NCI-H510A treated with DMSO at 0.1 percent for 48 hours (cell line): Measurements from ENCODE around the gene SLC6A6.
A peak's percentile ranks its signal among the peaks of the same experiment; 100 is the strongest.

Source experiments
- DNase-seq: peaks from one replicate; lab custom pipeline; 2025; lab: John Stamatoyannopoulos, UW

Gene SLC6A6

DNA sequence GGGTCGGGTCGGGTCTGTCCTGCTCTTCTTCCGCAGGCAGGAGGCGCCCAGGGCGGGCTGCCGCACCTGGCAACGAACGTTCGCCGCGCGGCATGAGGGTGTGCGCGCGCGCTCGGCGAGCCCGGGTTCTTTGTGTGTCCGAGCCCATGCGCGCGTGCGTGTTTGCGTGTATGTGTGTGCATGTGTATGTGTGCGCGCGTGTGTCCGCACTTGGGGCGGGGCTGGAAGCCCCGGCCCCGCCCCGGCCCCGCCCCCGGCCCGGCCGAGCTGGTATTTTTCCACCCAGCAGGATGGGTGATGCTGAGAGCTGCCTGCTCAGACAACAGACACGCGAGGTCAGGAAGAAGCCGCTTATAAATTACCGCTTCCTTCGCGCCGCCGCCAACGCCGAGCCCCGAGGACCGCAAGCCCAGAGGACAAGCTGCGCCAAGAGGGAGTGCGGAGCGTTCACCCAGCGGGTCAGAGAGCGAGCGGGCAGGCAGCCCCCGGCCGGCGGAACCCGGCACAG lies at the start of gene SLC6A6:
Gene SLC6A6, plus strand, starts transcription at position 303 of the 508 bp plus-strand sequence. CDS start 41,029 bp downstream, outside the sequence.
- peak; percentile 82 for DNase-seq

DNA sequence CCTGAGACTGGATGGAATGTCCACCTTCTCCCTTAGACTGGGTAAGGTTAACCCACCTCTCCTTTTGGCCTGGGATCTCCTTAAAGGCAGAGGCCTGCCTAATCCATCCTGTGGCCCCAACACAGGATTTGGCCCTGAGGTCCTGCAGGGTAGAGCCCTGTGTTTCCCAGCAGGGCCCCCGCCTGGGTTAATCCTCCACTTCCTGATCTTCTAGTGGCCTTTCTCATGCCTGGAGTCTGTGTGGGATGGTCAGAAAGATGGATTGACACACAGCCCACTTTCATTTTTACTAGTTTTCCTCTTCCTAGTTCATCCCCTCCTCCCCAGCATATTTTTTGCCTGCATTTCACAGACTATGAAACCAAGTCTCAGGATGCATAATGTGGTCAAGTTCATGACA lies 48.9 kb upstream of the SLC6A6 start:
- DNase-seq, result no peak

DNA sequence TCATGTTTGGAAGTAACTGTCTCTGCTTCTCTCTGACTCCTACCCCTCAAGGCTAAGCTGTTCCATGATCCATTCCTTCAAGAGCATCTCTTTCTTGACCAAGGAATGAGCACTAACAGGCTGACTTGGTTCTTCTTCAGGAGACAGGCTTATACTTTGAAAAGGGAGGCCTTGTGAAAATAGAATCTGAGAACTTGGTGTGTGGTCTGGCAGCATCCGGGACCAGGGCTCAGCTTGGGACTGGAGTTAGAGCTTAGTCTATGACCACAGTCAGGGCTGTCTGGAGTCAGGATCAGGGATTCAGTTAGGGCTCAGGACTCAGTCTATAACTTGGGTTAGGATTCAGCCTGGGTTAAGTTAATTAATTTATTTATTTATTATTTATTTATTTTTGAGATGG lies 44.9 kb upstream of the SLC6A6 start:
- no peak for DNase-seq

DNA sequence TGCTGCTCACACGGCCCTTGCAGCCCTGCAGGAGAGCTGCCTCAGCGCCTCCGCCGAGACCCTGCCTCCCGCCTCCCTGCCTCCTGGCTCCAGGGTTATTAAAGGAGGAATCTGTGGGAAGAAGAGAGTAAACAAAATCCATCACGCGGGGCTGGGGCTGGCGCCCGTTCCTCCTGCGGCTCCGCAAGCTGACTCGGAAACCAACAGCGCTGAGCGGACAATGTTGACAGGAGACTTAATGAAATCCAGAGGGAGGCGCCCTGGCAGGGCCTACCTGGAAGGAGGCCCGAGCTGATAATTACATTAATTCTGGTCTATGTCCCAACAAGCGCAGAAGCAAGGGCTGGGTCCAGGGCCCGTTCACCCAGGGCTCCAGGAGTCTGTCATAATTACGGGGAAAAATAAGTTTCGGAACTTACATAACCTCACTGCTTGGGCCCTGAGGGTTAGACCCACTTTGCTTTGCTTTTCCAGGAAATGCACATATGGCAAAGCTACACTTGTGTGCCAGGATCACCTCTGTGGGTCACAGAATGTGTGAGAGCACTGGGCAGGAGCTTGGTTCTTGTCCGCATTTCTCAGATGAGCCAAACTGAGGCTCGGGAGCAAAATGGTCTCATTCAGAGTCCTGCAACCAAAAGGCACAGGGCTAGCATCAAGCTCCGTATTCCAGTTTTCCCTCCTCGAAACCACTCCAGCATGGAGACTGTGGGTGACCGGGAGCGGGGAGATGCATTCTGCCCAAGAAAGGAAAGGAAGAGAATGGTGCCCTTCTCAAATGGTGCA lies 43.8 kb upstream of the SLC6A6 start:
- DNase-seq, result no peak

DNA sequence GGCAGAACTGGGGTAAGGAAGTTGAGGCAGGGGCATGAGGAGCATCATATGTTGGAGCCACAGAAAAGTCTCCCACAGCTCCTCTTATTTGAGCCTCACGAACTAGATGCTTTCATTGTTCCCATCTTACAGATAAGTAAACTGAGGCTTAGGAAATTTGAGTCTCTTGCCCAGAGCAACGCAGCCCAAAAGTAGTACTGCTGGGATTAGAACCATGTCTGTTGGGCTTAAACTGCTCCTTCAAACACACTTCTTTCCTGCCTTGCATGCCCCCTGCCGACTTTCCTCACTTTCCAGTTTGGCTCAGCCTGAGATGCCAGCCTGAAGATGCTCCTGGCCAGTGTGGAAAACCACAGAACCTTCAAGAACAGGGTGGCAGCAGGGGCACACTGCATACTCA lies 43.1 kb upstream of the SLC6A6 start:
- DNase-seq, result no peak

DNA sequence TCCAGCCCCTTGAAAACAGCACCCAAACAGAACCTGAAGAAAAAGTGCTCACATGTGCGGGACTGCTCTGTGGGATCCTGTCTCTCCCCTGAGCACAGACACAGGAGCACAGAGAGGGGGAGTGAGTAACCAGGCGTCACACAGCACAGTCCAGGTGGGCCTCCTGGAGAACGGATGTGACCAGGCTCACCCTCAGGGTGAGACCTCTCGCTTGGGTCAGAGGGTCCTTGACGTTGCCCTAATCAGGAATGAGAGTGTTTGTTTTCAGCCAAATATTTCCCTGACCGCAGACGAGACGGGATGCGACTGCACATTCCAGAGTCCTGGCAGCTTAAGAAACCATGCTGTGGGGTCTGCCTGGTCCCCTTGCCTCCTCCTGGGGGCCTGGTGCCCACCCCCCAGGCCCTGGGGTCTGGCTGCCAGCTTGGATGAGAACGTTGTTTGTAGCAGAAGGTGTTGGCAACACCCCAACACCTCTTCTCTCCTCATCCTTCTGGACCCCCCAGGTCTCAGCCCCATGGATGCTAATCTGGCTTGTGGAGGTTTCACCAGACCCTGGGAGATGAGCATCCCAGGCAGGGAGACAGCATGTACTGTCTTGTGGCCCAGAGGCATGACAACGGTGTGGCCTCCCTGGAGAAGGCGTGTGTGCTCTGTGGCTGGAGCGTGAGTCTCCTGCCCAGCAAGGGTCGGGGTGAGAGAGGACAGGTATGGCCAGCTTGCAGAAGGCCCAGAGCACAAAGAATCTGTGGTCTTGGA lies 42.1 kb upstream of the SLC6A6 start:
- DNase-seq, result no peak

DNA sequence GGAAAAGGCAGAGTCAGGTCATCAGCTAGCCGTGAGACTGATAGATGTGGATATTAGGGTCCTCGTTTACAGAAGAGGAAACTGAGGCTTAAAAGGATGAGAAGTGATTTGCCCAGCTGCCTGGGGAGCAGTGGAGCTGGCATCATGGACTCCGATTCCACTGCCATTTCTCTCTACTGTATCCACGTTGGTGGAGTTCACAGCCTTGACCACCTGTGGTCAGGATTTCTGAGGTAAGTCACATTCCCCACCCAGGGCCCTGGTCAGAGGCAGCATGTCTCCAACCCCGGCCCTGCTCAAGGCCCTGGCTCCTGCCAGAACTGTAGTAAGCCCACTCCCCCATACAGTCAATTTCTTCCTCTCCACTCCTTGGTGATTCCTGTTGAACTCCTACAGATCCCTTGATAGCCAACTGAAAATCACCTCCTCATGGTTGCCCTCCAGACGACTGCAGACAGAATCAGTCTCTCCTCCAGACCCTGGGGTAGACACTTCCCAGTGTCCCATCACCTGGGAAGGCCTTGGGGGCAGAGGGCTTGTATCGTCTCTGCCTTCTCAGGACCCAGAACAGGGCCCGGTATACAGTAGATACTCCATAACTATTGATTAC lies 41.2 kb upstream of the SLC6A6 start:
- no peak for DNase-seq

DNA sequence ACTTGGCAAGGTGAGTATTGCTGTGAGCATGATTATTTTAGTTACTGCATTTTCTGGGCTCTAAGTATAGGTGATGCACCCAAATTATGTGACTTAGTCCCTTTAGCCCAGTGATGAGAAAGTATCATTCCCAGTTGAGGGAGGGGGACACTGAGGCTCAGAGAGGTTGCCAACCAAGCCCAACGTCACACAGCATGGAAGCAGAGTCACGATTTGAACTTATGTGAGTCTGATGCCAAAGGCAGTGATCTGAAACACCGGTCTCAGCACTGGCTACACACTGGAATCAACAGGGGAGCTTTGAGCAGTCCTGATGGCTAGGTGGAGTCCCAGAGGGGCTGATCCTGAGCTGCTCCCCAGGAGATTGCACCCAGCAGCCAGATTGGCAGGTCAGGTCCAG lies 39.5 kb upstream of the SLC6A6 start:
- DNase-seq, result no peak

DNA sequence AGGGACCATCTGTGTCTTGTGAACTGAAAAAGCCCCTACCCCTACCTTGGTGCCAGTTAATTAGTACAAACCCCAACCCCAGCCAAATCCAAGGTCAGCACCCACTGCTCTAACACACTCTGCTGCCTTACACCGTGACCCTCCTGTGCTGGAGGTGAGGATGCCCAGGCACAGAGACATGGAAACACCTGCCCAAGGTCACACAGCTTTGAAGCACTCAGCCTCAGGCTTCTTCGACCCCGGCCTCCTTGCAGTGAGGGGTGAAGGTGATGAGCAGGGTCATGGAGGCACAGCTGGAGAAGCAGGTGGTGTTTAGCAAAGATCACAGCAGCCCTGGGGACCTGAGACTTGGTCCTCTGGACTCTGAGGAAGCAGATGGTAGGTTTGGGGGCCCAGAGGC lies 39.0 kb upstream of the SLC6A6 start:
- DNase-seq, result no peak

DNA sequence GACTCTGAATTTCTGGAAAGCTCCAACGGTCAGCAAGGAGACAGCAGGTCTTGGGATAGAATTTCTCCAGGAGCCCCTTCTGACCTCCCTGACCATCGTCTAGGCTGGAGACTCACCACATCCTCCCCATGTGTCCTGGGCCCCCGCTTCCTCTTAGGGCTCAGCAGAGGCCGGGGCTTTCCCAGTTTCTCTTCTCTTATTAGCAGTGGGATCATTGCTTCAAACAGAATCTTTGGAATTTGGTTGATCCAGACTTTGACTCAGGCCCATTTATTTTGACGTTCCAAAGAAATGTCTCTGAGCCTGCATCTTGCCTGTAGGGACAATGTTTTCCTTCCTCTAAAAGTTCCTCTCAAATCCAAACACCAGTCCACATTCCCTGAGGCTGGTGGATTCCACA lies 38.4 kb upstream of the SLC6A6 start:
- DNase-seq, result no peak

DNA sequence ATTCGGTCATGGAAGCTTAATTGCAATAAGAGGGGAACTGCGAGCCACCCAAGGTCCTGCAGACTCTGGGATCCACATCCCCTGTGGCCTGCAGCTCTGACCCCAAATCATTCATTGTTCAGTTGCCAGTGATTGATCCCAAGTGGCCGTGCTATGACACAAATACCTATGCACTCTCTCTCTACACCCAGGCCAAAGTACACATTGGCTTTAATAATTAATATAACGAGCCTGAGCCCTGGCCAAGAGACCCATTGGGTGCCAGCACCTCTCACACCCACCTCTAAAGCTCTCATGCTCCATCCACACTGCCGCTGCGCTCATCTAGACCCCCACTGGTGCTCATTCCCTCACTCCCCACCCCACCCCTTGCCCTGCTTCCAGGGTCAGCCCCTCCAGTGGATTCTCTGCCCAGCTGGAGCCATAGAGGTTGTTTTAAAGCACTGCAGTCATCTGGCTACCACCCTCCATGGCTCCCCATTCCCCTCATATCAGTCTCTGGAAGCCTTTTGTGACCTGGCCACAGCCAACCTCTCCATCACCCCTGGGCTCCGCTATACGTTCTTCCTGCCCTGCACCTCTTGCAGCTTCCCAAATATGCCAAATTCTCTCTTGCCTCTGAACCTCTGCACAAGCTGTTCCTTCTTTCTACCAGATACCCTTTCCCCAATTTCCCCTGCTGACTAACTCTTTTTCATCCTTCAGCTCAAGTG lies 37.7 kb upstream of the SLC6A6 start:
- DNase-seq, result no peak

DNA sequence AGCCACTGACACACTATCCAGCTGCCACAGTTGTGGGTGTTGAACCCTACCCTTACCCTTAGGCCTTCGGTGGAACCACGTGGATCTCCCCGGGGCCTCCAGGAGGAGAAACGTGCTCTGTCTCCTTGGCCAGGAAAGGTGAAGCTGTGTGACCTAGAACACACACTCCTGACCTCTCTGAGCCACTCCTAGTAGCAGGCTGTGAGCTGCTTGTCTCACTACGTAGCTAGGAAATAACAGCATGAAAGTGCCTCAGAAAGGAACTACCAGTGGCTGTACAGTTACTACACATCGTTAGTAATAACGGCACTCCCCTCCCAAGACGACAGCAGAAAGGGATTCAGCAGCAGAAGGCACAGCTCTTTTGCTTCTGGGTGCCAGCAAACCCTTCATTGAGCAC lies 36.2 kb upstream of the SLC6A6 start:
- no peak for DNase-seq

DNA sequence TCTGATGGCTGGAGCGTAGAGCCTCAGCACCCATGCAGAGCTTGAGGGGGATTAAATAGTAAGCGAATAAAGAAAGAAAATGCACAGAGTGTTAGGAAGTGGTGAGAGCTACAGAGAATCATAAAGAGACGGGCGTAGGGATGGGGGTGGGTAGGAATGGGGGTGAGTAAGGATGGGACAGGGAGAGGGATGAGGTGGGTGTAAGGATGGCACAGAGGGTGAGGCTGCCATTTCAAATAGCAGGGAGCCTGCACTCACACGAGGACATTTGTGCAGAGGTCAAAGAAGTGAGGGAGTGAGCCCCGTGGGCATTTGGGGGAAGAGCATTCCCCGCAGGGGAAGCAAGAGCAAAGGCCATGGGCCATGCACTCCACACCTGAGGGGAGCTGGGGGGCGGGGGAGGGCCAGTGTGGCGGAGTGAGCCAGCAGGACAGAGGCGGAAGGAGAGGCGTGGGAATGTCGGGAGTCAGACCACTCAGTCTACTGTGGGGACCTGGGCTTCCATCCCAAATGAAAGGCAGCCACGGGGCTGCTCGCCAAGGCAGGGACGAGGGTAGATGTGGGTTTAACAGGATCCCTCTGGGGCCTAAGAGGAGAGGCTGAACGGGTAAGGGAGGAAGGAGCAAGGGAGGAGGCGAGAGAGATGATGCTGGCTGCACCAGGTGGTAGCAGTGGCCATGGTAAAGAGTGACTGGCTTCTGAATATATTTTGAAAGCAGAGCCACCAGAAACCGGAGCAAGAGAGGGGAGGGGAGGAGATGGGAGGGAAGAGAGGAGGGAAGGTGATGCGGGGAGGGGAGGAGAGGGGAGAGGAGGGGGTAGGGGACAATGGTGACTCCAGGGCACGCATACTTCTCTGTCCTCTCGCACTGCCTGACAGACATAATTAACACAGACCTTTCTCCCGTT lies 35.2 kb upstream of the SLC6A6 start:
- no peak for DNase-seq

DNA sequence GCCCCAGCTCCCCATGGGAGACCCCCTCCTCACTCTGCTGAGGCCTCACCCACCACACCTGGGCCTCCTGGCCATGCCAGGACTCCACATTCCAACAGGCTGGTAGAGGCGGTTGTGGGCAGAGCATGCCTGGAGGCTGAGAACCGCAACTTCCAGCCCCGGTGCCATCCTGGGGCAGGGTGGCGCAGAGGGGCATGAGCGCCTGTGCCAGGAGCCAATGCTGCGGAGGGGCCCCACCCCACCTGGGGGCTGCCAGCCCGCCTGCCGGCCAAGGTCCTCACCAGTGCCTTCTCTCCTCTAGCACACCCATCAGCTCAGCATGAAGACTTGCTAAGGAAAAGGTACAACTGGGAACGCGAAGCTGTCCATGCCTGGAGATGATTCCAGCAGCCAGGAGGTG lies 34.3 kb upstream of the SLC6A6 start:
- no peak for DNase-seq

DNA sequence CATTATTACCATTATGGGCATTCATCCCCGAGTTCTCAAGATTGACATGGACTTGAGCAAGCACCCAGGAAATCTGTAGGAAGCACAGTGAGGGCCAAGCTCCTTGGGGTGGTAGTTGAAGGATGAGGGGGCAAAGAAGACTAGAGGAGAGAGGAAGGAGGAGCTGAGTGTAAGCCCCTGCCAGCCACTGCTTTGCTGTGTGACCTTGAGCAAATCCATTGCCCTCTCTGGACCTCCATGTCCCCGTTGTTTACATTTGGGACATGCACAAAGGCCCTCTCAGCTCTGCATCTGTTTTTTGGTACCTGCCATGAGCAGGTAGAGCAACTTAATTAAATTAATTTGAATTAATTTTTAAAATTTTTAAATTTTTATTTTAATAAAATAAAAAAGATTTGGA lies 33.5 kb upstream of the SLC6A6 start:
- DNase-seq, result no peak

DNA sequence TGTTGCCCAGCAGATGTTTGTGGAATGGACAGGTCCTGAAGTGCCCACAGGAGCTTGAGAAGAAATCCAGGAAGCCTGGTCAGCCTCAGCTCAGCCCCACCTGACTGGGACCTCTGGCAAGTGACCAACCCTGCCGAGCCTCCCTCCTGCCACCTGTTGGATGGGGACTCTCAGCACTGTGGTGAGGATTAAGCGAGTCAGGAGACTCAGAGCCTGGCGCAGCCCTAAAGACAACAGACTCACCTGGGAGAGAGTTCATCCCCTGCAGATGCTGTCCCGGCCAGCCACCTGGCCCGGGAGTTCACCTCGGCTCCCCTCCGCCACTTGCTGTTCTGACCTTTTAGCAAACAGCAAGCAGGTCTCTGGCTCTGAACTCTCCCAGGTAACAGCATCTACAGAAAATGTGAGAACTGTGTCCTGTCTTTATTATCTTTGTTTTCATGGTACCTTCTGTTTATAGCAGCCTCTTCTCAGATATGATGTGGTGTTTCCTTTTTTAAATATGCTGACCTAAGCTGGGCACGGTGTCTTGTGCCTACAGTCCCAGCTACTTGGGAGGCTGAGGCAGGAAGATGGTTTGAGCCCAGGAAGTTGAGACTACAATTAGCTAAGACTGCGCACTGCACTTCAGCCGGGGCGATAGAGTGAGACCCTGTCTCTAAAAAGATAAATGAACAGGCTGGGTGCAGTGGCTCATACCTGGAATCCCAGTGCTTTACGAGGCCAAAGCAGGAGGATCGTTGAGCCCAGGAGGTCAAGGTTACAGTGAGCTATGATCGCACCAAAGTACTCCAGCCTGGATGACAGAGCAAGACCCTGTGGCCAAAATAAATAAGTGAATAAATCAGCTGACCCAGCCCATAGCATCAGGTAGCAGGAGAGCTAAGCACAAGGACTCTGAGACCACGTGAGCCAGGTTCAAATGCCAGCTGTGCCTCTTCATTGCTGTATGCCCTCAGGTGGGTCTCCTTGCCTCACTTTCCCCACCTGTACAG lies 32.4 kb upstream of the SLC6A6 start:
- peak; percentile 56 for DNase-seq

DNA sequence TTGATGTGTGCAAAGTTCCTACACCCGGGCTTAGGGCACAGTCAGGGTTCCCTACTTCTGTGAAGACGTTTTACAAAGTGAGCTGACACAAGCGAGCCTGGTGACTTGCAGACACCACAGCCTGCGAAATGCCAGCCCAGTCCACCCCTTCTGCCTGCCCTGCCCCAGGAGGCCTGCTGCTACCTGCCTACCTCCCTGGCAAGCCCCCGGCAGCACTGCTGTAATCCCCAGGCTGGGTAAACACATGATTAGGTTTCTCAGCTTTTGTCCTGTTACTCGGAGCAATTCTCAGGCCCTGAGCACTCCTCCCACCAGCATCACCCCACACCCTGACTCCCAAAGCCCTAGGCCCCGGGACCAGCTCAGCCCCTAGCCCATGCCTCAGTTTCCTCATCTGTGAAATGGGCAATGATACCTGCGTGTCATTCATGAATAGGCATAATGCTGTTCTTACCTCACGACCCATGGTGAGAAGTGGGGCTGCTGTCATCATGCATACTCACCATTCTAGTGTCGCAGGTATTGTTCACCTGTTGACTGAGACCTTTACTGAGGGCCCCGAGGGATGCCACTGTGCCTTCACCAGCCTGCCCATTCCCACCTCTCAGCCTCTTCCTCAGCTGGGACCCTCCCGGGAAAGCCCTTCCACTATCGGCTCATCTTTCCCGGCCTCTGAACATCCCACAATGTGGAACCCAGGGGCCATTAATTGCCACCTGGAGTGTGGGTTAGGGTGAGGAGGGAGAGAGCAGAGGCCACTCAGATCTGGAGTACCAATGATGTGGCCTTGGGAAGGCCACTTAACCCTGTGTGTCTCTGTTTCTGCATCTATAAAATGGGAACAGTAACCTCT lies 31.5 kb upstream of the SLC6A6 start:
- no peak for DNase-seq

DNA sequence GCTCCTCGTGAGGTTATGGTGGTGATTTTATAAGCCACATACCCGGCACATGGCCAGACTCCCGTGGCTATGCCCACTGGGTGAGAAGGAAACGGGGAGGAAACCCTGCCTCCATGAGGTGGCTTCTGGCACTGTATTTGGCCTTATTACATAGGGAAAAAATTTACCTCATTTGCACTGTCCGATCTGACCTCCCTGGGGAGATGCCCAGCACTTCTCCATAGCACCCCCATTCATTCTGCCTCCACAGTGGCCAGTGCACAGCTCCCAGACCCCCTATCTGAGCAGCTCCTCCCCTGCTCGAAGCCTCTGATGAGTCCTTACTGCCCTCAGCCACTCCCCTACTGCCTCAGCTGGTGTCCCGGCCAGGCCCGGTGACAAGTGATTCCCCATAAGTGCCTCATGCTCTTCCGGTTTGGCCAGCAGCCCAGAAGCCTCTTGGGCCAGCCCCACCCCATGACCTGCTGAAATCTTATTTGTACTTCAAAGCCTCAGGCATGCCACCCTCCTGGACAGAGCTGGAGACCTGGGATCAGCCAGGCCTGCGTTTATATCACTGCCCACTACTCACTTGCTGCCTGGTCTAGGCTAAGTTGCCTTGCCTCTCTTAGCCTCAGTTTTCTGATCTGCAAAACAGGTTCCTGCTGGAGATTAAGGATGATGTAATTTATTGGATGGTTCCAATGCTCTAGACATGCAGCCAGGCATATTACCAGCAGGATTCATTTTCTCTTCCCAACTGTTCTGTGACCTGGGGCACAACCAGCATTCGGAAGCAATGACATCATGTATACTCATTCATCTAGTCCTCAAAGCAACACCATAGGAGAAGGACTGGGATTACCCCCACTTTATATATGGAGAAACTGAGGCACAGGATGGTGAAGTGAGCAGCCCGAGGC lies 30.6 kb upstream of the SLC6A6 start:
- peak; percentile 82 for DNase-seq
